ENCODE data around the gene GFI1. TPM values are rescaled to one million over a fixed set of nuclear protein-coding genes. Genes with fewer than 3 reads are reported as not detected.
A peak's percentile ranks its signal among the peaks of the same experiment; 100 is the strongest.

GFI1 gene
- total and polyA plus RNA-seq, 2 of the 8 experiments (the other 6 are each of a cell fraction or from before 2014, with no cell fraction given): 0.08 to 0.17 TPM

DNA sequence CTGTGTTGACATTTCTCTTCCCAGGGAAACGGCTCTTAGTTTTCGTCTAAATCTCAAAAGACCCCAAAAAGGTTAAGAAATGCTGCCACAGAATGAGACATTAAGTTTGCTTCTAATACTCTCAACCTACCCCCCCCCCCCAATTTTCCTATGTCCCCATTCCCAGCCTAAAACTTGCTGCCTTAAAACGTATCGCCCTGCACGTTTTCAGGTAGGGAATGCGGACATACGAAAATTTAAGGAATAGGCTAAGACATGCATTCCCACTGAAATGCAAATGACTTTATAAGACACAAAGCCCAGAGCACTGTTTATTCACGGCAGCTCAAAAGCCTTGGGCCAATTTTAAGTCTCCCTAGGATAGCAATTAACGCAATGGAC, 45.4 kb downstream of the GFI1 start:
- Histone ChIP-seq H3K4ac (replicated peaks; ENCODE audit: insufficient read length, low read depth, low read length) (no peak overlapping the region), H3K27me3 (replicated peaks in 1 of 4; ENCODE audit: control insufficient read depth in 3 of 4, extremely low read depth in 1 of 4, insufficient read depth in 3 of 4, low read length in 3 of 4) (no peaks in the 10 kb centered on the region; a peak in 1 of 7 replicates), H2BK120ac (replicated peaks; ENCODE audit: low read depth, low read length) (no peak overlapping the region), H3K9me3 (ENCODE audit: insufficient read depth in 2 of 2, low read depth in 1 of 2, low read length in 1 of 2) (peaks cover 6 to 7% of the 10 kb centered on the region in 2 experiments; a peak in 2 of 4 replicates), H2BK20ac (ENCODE audit: low read length) (no peak overlapping the region), H4K20me1 (replicated peaks in 1 of 2; ENCODE audit: control insufficient read depth in 1 of 2, insufficient read depth in 2 of 2, low read length in 2 of 2) (no peaks in the 10 kb centered on the region), H3K36me3 (ENCODE audit: control insufficient read depth in 2 of 4, insufficient read depth in 4 of 4, low read length in 3 of 4) (no peaks in the 10 kb centered on the region; a peak in 1 of 8 replicates), H3K4me1 (replicated peaks in 1 of 4; ENCODE audit: control insufficient read depth in 3 of 4, insufficient read depth in 4 of 4, low read length in 3 of 4) (peaks cover 0 to 7% (median 1%) of the 10 kb centered on the region in 4 experiments; a peak in 1 of 7 replicates), H4K8ac (ENCODE audit: extremely low read depth, insufficient read depth, low read length) (no peak overlapping the region), H2AFZ (ENCODE audit: low read length) (peak overlapping the region; percentile 94; the same call in 1 of the 2 replicates), H4K91ac (replicated peaks; ENCODE audit: insufficient read length, low read length) (no peak overlapping the region), H3K9ac (replicated peaks in 1 of 4; ENCODE audit: extremely low read depth in 1 of 4, low read depth in 3 of 4, low read length in 3 of 4) (no peak overlapping the region), H2BK12ac (ENCODE audit: low read depth, low read length) (0 out of 2 replicates have a peak overlapping the region, but pooled peaks have one; percentile 60), H2BK5ac (ENCODE audit: low read depth, low read length) (peak overlapping the region; percentile 78; the same call in 1 of the 2 replicates), H3K18ac (ENCODE audit: extremely low read depth, low read length) (peak overlapping the region; percentile 93), H3K23ac (ENCODE audit: insufficient read length) (no peak overlapping the region), H3K79me1 (ENCODE audit: low read depth, low read length) (no peaks in the 10 kb centered on the region), H3K56ac (replicated peaks; ENCODE audit: insufficient read length, low read depth, low read length) (no peak overlapping the region), H3K4me2 (ENCODE audit: insufficient read depth in 1 of 2, low read depth in 2 of 2, low read length in 2 of 2) (peak overlapping the region in 1 of 2 experiments; percentile 58; a peak in 1 of 4 replicates), H3K14ac (ENCODE audit: insufficient read length) (no peak overlapping the region), H3K4me3 (ENCODE audit: extremely low read depth in 1 of 4, insufficient read depth in 2 of 4, low read depth in 3 of 4, low read length in 4 of 4) (no peak overlapping the region), H2BK15ac (ENCODE audit: low read length) (no peak overlapping the region), H2AK5ac (ENCODE audit: low read depth, low read length) (no peak overlapping the region), H3K23me2 (ENCODE audit: low read depth, low read length) (no peaks in the 10 kb centered on the region), H4K5ac (ENCODE audit: insufficient read length, low read depth, low read length) (no peak overlapping the region), H3K79me2 (ENCODE audit: control insufficient read depth in 1 of 2, insufficient read depth in 2 of 2, low read length in 2 of 2) (no peaks in the 10 kb centered on the region), H3K27ac (ENCODE audit: low read depth, low read length) (no peak overlapping the region)
- DNase-seq (ENCODE audit: low read depth in 1 of 2, low spot score in 2 of 2): no peak
- WGBS, 2 experiments (ENCODE audit: extremely low coverage in 1 of 2, insufficient coverage in 1 of 2, insufficient read length in 1 of 2, insufficient replicate concordance in 2 of 2, low coverage in 1 of 2, low lambda C conversion rate in 2 of 2, missing lambda C conversion rate in 1 of 2): 91% methylated on average over 7 of the region's 9 CpGs; no CpG with 5 or more reads in 1 of the 2 experiments
- POLR2A ChIA-PET (ENCODE audit: partially characterized antibody): no interaction called here
- CTCF ChIA-PET (ENCODE audit: partially characterized antibody): no interaction called here
- no peak for FAIRE-seq
- TF ChIP-seq SP4 (IDR thresholded peaks at IDR 0.05; ENCODE audit: low read length): no peak
- TF ChIP-seq, protein P1, sequence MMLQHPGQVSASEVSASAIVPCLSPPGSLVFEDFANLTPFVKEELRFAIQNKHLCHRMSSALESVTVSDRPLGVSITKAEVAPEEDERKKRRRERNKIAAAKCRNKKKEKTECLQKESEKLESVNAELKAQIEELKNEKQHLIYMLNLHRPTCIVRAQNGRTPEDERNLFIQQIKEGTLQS (IDR thresholded peaks at IDR 0.05; ENCODE audit: insufficient read depth, low read depth, low read length): no peak
- TF ChIP-seq GABPA (IDR thresholded peaks at IDR 0.05; ENCODE audit: borderline replicate concordance, insufficient read depth, low read length): no peak
- TF ChIP-seq TBP (IDR thresholded peaks at IDR 0.05; ENCODE audit: low read depth, low read length): no peak
- TF ChIP-seq, protein P2, sequence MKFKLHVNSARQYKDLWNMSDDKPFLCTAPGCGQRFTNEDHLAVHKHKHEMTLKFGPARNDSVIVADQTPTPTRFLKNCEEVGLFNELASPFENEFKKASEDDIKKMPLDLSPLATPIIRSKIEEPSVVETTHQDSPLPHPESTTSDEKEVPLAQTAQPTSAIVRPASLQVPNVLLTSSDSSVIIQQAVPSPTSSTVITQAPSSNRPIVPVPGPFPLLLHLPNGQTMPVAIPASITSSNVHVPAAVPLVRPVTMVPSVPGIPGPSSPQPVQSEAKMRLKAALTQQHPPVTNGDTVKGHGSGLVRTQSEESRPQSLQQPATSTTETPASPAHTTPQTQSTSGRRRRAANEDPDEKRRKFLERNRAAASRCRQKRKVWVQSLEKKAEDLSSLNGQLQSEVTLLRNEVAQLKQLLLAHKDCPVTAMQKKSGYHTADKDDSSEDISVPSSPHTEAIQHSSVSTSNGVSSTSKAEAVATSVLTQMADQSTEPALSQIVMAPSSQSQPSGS (IDR thresholded peaks at IDR 0.05; ENCODE audit: low read length): no peak
- TF ChIP-seq TAF1 (IDR thresholded peaks at IDR 0.05; ENCODE audit: low read depth, low read length): no peak
- no peak for TF ChIP-seq TAF7 (optimal IDR thresholded peaks at IDR 0.05; ENCODE audit: borderline replicate concordance, low read depth, low read length)
- TF ChIP-seq, protein P3, sequence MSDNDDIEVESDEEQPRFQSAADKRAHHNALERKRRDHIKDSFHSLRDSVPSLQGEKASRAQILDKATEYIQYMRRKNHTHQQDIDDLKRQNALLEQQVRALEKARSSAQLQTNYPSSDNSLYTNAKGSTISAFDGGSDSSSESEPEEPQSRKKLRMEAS (IDR thresholded peaks at IDR 0.05): no peak
- no peak for TF ChIP-seq TCF12 (IDR thresholded peaks at IDR 0.05; ENCODE audit: low read depth, low read length)
- TF ChIP-seq CHD2 (IDR thresholded peaks at IDR 0.05; ENCODE audit: low read length): no peak
- no peak for TF ChIP-seq SAP30 (IDR thresholded peaks at IDR 0.05; ENCODE audit: insufficient read depth, insufficient replicate concordance, low read length)
- TF ChIP-seq SIRT6 (IDR thresholded peaks at IDR 0.05; ENCODE audit: low read length): no peak

Data from H1 (cell line).